NT2/D1 (cell line): ENCODE data around the gene EPB42.

Source experiments
- SUZ12 ChIP-seq: IDR thresholded peaks from 2 replicates; pipeline ENCODE4 v1.6.1; 2011; ENCODE audit not compliant: insufficient read length, insufficient read depth; ENCODE audit errors: extremely low read depth
- YY1 ChIP-seq: IDR thresholded peaks from 2 replicates; pipeline ENCODE4 v1.6.1; 2011; ENCODE audit not compliant: insufficient read length, insufficient read depth
- ZNF274 ChIP-seq: IDR thresholded peaks from 2 replicates; pipeline ENCODE4 v1.6.1; 2011; ENCODE audit warnings: mild to moderate bottlenecking, low read depth, low read length

DNA sequence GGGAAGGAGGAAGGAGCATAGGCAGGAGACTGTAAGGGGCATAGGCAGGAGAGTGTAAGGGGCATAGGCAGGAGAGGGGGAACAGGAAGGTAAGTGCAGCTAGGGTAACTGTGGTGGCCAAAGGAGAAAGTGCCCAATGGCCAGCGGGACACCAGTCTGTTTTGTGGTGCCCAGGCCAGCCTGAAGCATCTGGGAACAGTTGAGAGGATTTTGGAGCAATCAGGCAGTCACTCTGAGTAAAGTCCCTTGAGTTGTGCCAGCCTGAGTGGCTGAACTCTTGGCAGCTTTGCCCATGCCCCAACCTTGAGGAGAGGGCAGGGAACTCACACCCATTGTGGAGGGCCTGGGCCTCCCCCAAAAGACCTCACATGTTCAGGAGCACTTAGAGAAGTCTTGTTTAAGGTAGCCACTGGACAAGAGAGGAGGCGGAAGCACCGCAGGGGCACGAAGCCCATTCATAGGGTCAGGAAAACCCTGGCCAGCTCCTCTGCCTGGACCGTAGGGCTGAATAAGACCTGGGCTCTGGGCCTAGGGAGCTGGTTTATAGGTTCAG, 49.4 kb upstream of the EPB42 start:
- TF ChIP-seq SUZ12: no peak
- TF ChIP-seq YY1: no peak
- no peak for TF ChIP-seq ZNF274
